Measurements from ENCODE around the gene KCNMB2. TPM values are rescaled to one million over a fixed set of nuclear protein-coding genes. Genes with fewer than 3 reads are reported as not detected.

The KCNMB2 gene
- polyA plus RNA-seq, 3 donors, result not detected

DNA sequence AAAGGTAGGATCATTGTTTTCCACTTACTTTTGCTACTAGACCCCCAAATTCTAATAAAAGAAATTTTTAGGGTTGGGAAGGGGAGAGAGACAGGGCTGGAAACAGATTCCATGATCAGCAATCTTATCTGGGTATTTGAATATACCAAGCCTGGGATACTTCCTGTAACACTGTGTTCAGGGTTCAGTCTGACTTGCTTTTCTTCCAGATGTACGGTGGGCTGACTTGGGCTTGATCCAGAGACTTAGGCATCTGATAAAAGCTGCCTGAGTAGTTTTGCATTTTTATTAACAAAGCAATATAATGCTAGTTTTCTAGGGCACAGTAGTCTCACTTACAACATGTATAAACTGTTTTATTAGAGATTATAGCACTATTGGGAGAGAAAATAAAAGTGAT is 49.2 kb downstream of the KCNMB2 start:
- Mint-ChIP-seq H3K36me3 (no peaks in the 10 kb centered on the region), H3K9me3 (peaks cover 2 to 8% (median 3%) of the 10 kb centered on the region in 7 donors), H3K4me1 (no peaks in the 10 kb centered on the region), H3K27ac (no peak overlapping the region), H3K4me3 (no peak overlapping the region), H3K27me3 (ENCODE audit: low read depth in 3 of 3) (no peaks in the 10 kb centered on the region)
- TF ChIP-seq, protein P1, sequence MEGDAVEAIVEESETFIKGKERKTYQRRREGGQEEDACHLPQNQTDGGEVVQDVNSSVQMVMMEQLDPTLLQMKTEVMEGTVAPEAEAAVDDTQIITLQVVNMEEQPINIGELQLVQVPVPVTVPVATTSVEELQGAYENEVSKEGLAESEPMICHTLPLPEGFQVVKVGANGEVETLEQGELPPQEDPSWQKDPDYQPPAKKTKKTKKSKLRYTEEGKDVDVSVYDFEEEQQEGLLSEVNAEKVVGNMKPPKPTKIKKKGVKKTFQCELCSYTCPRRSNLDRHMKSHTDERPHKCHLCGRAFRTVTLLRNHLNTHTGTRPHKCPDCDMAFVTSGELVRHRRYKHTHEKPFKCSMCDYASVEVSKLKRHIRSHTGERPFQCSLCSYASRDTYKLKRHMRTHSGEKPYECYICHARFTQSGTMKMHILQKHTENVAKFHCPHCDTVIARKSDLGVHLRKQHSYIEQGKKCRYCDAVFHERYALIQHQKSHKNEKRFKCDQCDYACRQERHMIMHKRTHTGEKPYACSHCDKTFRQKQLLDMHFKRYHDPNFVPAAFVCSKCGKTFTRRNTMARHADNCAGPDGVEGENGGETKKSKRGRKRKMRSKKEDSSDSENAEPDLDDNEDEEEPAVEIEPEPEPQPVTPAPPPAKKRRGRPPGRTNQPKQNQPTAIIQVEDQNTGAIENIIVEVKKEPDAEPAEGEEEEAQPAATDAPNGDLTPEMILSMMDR (IDR thresholded peaks at IDR 0.05), result no peak
- no peaks in the 10 kb centered on the region for H3K36me3 ChIP-seq (replicated peaks in 1 of 2; ENCODE audit: control insufficient read depth in 1 of 2, insufficient read depth in 2 of 2, low read length in 2 of 2)
- no peak for DNase-seq
- H3K4me2 ChIP-seq (replicated peaks; ENCODE audit: extremely low read depth, low read length, poor library complexity, severe bottlenecking), result no peak overlapping the region
- no peaks in the 10 kb centered on the region for H4K20me1 ChIP-seq (ENCODE audit: insufficient read depth, low read length)
- H3K27me3 ChIP-seq (ENCODE audit: control insufficient read depth in 2 of 2, insufficient read depth in 2 of 2, low read length in 2 of 2), result no peaks in the 10 kb centered on the region
- H3K27ac ChIP-seq (ENCODE audit: low read depth in 1 of 2, low read length in 2 of 2), result no peak overlapping the region
- WGBS (ENCODE audit: insufficient coverage), result no CpG with 5 or more reads among the region's 1 CpG
- intact Hi-C loops (cut with micrococcal nuclease), result no loop called here
- no peak overlapping the region for H3K4me3 ChIP-seq (replicated peaks in 1 of 3; ENCODE audit: low read depth in 2 of 3, low read length in 3 of 3)
- no peaks in the 10 kb centered on the region for H3K9me3 ChIP-seq (replicated peaks in 1 of 2; ENCODE audit: control insufficient read depth in 1 of 2, insufficient read depth in 1 of 2, low read length in 2 of 2)
- H3K4me1 ChIP-seq (ENCODE audit: control insufficient read depth in 1 of 2, insufficient read depth in 2 of 2, low read length in 2 of 2), result no peaks in the 10 kb centered on the region
- no peaks in the 10 kb centered on the region for H3K79me2 ChIP-seq (ENCODE audit: insufficient read depth, low read length)
- no peak overlapping the region for H2AFZ ChIP-seq (ENCODE audit: insufficient read depth, low read depth, low read length, poor library complexity, severe bottlenecking)
- no peak overlapping the region for H3K9ac ChIP-seq (ENCODE audit: insufficient read depth, low read length, poor library complexity, severe bottlenecking)

DNA sequence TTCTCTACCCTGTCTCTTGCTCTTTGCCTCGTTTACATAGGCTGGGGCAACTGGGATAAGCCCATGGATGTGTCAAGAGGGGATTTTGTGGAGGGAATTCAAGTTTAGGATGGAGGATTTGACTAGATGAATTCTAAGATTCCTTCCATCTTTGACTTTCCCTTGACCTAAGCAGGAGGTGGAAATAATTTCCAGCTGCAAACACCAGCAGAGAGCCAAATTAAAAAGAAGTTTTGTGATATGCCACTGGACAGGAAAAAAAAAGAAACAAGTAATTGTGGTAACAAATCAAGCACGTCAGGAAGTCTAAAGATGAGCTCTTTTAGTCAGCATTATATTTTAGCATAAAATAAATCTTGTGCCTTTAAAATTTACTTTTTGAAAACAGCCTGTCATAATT is 49.8 kb downstream of the KCNMB2 start:
- no peaks in the 10 kb centered on the region for H3K9me3 ChIP-seq (replicated peaks in 1 of 2; ENCODE audit: control insufficient read depth in 1 of 2, insufficient read depth in 1 of 2, low read length in 2 of 2)
- H3K4me3 Mint-ChIP-seq, result no peak overlapping the region
- H3K4me1 Mint-ChIP-seq, result no peaks in the 10 kb centered on the region
- no peak overlapping the region for H3K9ac ChIP-seq (ENCODE audit: insufficient read depth, low read length, poor library complexity, severe bottlenecking)
- H3K9me3 Mint-ChIP-seq, result peaks cover 0 to 8% (median 3%) of the 10 kb centered on the region in 7 donors
- H3K4me1 ChIP-seq (ENCODE audit: control insufficient read depth in 1 of 2, insufficient read depth in 2 of 2, low read length in 2 of 2), result no peaks in the 10 kb centered on the region
- TF ChIP-seq, protein P1 (IDR thresholded peaks at IDR 0.05), result no peak
- no peaks in the 10 kb centered on the region for H3K79me2 ChIP-seq (ENCODE audit: insufficient read depth, low read length)
- WGBS (ENCODE audit: insufficient coverage), result no CpG with 5 or more reads among the region's 2 CpGs
- no peak overlapping the region for H3K27ac Mint-ChIP-seq
- intact Hi-C loops (cut with micrococcal nuclease), result no loop called here
- no peak overlapping the region for H2AFZ ChIP-seq (ENCODE audit: insufficient read depth, low read depth, low read length, poor library complexity, severe bottlenecking)
- H3K27me3 ChIP-seq (ENCODE audit: control insufficient read depth in 2 of 2, insufficient read depth in 2 of 2, low read length in 2 of 2), result no peaks in the 10 kb centered on the region
- H3K36me3 ChIP-seq (replicated peaks in 1 of 2; ENCODE audit: control insufficient read depth in 1 of 2, insufficient read depth in 2 of 2, low read length in 2 of 2), result no peaks in the 10 kb centered on the region
- H3K27ac ChIP-seq (ENCODE audit: low read depth in 1 of 2, low read length in 2 of 2), result no peak overlapping the region
- no peak overlapping the region for H3K4me2 ChIP-seq (replicated peaks; ENCODE audit: extremely low read depth, low read length, poor library complexity, severe bottlenecking)
- no peak for DNase-seq
- H3K27me3 Mint-ChIP-seq (ENCODE audit: low read depth in 3 of 3), result no peaks in the 10 kb centered on the region
- H3K4me3 ChIP-seq (replicated peaks in 1 of 3; ENCODE audit: low read depth in 2 of 3, low read length in 3 of 3), result no peak overlapping the region
- H3K36me3 Mint-ChIP-seq, result no peaks in the 10 kb centered on the region
- H4K20me1 ChIP-seq (ENCODE audit: insufficient read depth, low read length), result no peaks in the 10 kb centered on the region
